Stimulated activated CD4-positive, alpha-beta T cell treated with anti-CD3 and anti-CD28 coated beads, TNF-alpha, amount 100 ng/mL, for 1 hour (primary cell): Measurements from ENCODE around the gene TOMM40L.
"Not testable (repeated sequence)": the region's sequence is repeated elsewhere in the genome, so short reads cannot be mapped to it uniquely, and the experiment has no call there.

ENCODE experiments used
- DNase-seq, 3 donors: peaks; one replicate each; pipeline ENCODE4 v3.0.0-alpha.2; 2020; ENCODE audit warnings: low read depth in 3 of 3, low spot score in 1 of 3

Gene TOMM40L

DNA sequence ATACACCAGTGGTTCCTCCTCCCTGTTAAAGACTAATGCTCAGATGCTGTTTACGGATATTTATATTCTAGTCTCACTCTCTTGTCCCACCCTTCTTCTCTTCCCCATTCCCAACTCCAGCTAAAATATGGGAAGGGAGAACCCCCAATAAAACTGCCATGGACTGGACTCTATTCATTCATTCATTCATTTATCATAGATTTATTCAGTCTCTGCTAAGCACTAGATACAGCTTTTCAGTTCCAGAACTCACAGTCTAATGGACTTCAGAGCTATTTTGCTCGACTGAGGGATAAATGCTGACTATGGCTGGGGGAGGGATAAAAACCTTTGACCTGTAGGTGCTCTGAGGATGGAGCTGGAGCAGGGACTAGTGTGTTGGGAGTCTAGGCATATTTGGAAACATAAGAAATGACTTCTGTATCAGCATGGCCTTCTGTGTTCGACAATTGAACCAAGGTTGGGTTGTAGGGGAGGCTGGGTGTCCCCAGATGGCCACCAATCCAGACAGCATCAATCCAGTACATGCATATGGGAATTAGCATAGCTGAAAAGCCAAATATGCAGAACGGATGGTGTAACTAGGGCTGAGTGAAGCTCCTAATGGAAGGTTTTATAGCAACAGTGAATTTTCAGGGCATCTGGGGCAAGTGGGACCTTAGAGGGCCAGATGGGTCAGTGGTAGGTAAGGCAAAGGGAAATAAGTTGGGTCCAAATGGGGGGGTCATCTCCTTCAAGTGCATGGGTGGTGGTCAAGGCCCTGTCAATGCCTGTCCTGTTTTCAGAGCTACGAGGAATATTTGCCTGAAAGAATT, 6.6 kb upstream of the TOMM40L start:
- no peak for DNase-seq

DNA sequence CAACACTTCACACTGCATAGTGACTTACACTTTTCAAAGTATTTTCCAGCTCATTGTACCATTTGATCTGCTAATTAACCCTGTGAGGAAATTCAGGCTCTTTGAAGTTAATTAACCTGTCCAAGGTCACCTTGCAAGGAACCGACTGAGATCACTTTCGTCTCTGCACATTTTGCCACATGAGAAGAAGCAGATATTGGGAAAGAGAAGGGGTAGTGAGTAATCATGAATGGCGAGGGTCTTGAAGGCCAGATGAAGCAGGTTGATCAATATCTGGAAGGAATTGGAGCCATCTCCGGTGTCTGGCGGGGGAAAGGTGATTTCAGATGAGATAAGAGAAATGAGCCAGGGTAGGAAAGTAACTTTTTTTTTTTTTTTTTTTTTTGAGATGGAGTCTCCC, 5.9 kb upstream of the TOMM40L start:
- DNase-seq: no peak

DNA sequence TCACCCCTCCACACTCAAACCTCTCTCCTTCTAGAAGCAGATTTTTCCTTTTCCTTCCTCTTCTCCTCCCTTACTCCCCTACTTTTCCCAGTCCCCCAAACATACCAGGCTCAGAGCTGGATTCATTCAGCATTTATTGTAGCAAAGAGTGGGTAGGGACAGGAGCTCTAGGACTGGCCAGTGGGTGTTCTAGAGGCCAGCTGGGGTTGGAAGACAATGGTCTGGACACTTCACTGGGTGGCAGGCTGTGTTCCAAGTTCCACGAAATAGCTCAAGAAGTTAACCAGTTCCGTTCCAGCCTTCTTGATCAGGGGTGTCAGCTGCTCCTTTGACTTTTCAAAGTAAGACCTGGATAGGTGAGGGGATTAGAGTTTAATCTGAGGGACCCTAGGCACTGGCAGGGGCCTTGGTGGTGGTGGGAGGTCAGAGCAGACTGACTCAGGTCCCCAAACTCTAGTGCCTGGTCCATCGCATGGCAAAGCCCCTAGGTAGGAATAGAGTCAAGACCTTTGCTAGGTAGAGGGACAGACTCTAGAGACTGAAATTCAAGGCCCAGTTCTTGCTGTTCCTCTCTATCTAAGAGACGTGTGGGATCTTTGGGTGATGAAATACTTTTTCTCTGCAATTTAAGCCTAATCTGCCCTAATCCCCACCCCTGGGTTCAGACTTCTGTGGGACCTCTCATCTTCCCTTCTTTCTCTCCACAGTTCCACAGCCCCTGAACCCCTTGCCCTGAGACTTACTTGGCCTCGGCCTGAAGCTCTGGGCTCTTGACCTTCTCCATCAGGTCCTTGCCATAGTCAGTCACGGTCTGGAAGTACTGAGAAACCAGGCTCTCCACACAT, 3.5 kb upstream of the TOMM40L start:
- DNase-seq: no peak

DNA sequence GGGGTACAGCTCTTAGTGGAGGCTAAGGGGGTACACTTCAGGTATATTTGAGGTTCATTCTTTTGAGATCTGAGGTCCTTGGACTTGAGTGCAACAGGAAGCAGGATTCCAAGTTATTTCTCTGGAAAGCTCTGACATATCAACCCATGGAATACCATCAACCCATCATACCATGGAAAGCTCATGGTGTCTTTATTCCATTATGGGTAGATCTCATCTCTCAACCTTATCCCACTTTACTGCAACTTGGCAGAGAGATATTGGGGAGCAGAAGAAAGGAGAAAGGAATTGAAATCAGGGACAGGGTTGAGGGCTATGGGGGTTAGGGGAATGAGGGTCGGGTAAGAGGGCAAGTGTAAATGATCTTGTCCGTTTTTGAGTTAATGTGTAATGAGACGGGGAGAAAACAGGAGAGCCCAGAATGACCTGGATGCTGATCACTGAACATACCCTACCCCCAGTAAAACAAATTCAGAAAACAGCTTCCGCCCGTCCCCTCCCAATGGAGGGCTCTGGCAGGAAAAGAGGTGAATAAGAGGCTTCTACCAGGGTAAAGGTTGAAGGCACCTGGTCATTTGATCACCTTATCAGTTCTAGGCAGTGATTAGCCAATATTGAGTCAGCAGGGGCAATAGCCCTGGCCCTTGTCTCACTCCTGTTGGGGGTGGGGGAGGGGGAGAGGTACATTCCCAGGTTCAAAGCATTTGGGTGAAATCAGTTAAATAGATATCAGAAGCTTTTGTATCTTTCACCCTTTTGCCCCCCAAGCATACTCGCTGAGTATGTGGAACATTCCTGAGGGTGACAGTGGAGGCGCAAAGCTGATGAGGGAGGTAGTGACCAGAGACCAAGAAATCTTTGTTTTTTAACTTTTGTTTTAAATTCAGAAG, 1.8 kb upstream of the TOMM40L start:
- no peak for DNase-seq

DNA sequence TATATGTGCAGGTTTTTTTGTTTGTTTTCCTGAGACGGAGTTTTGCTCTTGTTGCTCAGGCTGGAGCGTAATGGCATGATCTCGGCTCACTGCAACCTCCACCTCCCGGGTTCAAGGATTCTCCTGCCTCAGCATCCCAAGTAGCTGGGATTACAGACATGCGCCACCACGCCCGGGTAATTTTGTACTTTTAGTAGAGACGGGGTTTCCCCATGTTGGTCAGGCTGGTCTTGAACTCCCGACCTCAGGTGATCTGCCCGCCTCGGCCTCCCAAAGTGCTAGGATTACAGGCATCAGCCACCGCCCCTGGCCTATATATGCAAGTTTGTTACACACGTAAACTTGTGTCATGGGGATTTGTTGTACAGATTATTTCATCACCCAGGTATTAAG, 1.2 kb upstream of the TOMM40L start:
- DNase-seq: not testable (repeated sequence)

DNA sequence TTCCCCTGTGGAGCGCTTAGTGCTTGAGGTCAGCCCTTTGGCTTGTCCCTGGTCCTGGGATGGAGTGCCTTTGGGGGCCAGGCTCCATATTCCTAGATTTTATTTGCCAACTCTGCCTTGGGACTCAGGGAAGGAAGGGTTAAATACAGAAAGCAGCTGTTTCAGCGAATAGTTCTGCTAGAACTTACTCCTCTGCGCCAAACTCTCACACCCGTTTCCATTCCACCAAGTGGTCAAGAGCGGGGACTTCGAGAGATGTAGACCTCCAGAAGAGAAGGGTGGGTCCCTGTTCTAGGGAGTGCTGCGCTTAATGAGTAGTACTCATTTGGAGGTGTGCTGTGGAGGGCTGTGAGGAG, 704 bp upstream of the TOMM40L start:
- DNase-seq: no peak

DNA sequence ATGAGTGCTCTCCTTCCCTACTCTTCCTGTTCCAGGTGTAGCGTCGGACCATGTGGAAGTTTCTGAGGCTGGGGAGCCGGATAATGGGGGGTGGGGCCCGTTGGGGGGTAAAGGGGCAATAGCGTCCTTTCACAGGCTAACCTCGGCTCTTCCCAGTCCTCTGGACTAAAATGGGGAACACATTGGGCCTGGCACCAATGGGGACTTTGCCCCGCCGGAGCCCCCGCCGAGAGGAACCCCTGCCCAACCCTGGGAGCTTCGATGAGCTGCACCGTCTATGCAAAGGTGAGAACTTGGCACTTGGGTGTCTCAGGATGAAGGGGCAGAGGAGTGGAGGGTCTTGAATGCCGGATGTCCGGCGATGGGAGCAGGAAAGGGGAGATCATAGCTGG, 456 bp downstream of the TOMM40L start:
- no peak for DNase-seq

DNA sequence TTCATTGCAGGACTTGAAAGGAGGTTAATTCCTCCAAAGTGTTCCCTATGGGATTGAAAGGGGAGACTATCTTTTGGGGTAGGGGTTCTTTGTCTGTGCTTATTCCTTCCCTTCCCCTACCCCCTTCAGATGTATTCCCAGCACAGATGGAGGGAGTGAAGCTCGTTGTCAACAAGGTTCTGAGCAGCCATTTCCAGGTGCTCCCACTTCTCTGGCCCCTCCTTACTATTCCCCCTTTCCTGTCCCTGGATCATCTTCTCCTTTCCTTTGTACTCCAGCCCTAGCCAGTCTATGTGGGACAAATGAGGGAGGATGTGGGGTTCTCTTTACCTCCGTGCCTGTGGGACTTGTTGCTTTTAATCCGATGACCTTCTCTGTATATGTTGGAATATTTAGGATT, 899 bp downstream of the TOMM40L start:
- DNase-seq: no peak

DNA sequence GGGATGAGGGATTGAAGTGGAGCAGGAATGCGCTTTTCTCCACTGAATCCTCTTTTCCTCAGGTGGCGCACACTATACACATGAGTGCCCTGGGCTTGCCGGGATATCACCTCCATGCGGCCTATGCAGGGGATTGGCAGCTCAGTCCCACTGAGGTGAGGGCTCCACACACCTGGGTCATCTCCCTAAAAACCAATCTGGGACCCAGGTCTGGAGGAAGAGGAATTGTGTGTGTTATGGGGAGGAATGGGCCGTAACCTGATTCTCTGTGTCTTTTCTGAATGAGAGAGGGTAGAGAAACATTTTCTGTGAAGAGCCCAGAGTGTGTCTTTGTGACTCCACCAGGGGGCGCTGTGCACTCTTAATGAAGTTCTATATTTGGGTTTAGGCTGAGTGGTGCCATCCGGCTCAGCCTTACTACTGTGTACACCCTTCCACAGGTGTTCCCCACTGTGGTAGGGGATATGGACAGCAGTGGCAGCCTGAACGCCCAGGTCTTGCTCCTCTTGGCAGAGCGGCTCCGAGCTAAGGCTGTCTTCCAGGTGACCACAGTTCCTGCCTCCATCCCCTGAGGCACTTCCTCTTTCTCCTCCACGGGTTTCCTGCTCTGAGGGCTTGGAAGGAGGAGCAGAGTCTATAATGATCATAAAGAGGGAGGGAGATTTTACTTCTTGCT, 1.5 kb downstream of the TOMM40L start:
- peak; percentile 75 to 89 (median 77) for DNase-seq

DNA sequence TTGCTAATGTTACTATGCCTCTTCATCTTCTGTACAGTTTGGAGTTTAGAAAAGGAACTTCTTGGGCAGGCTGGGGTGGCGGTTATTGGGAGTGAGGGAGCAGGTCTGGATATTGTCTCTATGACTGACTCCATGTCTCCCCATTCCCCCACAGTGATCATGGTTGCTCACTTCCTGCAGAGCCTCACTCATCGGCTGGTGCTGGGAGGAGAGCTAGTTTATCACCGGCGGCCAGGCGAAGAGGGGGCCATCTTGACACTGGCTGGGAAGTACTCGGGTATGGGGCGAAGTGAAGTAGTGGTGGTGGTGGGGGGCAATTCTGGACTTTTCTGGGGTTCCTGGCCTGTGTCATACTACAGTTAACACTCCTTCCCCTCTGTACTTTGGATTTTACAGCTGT, 2.2 kb downstream of the TOMM40L start:
- no peak for DNase-seq

DNA sequence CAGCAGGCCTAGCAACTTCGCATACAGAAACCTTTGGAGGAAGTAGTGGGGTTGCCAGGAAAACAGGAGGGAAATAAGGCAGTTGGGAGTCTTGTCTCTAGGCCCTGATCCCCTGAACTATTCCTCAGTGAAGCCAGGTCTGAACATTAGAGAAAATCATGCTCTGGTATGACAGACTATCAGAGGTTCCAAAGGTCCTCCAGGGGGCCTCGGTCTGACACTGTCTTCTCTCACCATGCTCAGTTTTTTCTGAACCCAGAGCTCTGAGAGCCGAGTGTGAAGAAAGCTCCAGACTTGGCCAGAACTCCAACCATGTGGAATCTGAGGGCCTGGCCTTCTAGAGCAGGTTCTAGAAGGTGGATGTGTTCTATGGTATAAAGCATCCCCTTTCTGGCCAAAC, 4.0 kb downstream of the TOMM40L start:
- no peak for DNase-seq

DNA sequence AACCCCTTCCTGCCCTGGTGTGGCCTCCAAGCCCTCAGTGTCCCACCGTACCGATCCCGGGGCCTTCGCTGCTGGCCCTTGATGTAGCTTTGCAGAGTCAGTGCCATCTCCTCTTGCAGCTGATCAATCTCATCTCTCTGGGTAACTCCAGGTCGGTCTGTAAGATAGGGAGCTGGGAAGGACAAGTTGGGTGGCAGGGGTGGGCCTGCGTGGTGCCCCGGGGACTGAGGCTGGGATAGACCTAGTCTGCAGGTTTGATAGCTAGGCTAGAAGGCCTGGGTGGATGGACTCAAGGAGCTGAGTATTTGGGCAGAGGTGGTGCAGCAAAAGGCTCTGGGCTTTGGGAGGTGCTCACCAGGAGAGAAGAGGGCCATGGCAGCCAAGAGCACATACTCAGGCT, 4.9 kb downstream of the TOMM40L start:
- DNase-seq: no peak

DNA sequence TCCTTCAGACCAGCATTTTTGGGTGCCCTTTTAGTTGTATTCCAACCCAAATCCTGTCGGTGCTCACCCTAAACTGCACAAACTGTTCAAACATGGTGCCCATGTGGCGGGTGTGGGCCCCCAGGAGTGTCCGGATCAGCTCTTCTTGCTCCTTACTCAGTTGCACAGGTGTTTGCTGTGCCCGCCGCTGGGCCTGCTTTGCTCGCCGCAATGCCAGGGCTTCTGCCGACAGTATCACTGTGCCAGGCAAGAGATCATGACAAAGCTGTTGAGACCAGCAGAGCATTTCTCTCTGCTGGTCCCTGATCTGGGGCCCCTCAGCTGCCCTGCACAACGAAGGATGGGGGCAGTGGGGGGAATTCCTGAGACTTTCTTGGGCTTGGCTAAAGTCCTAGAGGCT, 7.2 kb downstream of the TOMM40L start:
- no peak for DNase-seq

DNA sequence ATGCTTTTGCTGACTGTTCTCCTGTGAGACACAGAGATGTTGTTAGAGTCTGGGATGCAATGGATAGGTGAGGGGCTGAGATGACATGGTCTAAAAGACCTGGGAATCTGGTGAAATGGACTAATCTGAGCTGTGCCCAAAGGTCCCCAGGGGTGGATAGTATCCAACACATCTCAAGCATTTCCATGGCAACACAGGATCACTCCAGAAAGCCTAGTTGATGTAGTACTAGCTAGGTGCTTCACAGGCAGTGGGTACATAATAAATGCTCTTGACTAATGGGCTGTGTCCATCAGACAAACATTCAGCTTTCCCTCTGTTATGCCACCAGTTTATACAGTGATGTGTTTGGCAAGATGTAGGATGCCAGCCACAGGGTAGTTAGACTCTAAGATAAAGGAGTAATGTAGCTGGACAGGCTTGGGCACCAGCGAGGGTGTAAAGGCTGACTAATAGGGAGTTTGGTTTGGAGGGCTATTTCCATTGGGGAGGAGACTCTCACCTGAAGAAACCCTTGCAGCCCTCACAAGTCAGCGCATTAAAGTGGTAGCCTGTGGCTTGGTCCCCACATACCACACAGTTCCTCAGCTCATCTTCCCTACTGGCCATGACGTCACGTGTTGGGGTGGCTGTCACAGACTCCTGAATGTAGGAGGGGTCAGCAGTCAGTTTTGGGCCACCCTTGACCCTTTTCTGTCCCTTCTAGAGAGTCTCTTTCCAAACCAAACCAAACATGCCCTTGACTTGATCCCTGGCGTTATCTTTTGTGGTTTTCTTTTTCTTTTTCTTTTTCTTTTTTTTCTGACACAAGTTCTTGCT, 10.3 kb downstream of the TOMM40L start:
- DNase-seq: no peak

DNA sequence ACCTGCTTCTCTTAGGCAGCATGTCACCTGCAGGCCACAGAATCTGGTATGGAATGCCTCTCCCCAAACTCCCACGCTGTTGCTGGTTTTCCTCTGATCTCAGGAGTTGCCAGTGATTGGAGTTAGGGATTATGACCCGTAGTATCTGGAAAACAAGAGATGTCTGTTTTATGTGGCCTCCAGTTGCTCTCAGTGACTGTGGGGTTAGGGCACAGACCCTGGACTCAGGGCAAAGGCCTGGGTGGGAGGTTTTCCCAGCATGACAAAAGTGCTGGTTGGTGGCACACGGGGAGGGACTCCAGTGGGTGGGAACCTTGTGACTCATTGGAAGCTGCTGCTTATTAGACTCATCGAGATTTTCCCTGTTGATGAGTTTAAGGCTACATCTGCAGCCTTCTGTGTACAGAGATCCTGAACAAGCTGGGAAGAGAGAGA, 12.2 kb downstream of the TOMM40L start, which contains the start of gene NR1I3:
Gene NR1I3 (minus strand): TSS at position 165 of the 435 bp plus-strand sequence. CDS start 1,638 bp downstream, outside the sequence.
- DNase-seq: no peak

DNA sequence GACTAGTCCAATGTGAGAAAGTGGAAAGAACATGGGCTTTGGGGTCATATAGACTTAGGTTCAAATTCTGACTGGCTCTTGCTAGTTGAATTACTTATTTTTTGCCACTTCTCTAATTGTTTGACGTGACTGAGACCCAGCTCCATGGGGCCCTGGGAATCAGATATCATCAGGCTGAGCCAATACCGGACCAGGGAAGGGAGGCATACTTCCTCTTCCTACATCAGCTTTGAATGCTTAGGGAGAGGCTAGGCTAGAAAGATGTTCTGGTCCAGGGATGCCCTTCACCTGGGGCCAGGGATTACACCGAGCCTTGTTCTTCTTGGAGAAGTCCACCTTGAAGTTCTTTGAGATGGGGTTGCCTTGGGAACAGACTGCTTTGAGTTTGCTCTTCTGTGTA, 15.8 kb downstream of the TOMM40L start:
- DNase-seq: no peak

DNA sequence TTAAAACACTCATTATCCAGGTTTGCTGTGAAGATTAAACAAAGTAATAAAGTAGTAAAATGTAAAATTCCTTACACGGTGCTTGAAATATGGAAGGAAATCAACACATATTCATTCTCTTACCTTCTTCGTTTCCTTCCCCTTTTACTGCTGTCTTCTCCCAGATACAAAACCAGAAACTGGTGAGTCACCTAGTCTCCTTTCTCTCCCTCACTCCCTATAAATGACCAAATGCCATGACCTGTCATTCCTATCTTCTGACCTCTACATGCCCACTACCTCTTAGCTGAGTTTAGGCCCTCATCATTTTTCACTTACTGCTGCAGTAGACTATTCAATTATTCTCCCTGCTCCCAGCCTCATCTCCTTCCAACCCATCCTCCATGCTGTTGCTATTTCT, 16.5 kb downstream of the TOMM40L start:
- DNase-seq: no peak

DNA sequence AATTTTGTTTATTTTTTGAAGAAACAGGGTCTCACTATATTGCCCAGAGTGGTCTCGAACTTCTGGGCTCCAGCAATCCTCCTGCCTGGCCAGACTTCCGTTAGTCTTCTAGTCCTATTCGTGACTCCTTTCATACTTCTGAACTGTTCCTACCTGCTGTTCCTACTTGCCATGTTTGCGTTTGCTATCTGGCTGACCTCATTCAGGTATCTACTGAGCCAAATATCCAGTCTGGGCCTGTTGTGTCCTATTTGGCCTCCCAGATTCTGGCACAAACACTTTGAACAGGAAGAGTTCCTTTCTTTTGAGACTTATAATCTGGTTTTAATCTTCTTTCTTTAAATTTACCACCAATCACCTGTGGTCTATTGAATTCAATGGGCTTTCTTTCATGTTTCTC, 19.0 kb downstream of the TOMM40L start:
- DNase-seq: no peak

DNA sequence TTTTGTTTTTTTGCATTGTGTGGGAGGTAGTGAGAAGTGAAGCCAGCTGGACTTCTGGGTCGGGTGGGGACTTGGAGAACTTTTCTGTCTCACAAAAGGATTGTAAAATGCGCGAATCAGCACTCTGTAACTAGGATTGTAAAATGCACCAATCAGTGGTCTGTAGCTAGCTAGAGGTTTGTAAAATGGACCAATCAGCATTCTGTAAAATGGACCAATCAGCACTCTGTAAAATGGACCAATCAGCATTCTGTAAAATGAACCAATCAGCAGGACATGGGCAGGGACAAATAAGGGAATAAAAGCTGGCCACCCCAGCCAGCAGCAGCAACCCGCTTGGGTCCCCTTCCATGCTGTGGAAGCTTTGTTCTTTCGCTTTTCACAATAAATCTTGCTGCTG, 24.2 kb downstream of the TOMM40L start:
- not testable (repeated sequence) for DNase-seq

DNA sequence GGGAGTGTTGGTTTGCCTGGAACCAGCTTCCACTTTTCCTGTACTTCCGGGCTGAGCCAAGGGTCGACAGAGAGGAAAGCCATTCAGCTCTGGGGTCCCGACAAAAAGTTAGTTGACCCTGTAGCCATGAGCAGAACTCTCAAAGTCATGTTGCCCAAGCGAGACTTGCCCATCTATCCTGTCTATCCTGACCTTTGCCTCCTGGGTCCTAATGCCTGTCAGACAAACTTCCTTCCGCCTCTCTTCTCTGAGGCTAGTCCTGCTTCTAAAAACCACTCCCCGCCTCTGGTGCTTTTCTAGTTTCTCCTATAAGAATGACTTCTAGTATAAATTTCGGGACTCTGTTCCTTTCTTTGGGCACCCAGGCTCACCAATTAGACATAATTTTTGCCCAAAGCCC, 25.0 kb downstream of the TOMM40L start:
- DNase-seq: no peak
